Keratinocyte (primary cell): Measurements from ENCODE around the gene HK2. TPM values are rescaled to one million over a fixed set of nuclear protein-coding genes. Genes with fewer than 3 reads are reported as not detected.

Experiments
- DNase-seq: peaks from one replicate; pipeline ENCODE4 v3.0.0-alpha.2; 2011; ENCODE audit warnings: low read depth, missing footprints, low spot score
- FAIRE-seq: peaks from 2 replicates; lab custom pipeline; 2011; peaks lifted over from hg19 to GRCh38; lab: Jason Lieb, UNC
- H2AFZ ChIP-seq: 2 replicates; pipeline ENCODE4 v1.6.0; 2012; ENCODE audit warnings: low read length, control low read depth, inconsistent platforms; ENCODE audit not compliant: control insufficient read depth
- H3K27ac ChIP-seq: 2 replicates; pipeline ENCODE4 v1.5.1; 2011; ENCODE audit warnings: low read length; ENCODE audit not compliant: control insufficient read depth, insufficient read depth
- H3K27me3 ChIP-seq: 3 replicates; pipeline ENCODE4 v1.6.0; 2011; ENCODE audit warnings: low read length; ENCODE audit not compliant: control insufficient read depth, insufficient read depth; ENCODE audit errors: extremely low read depth
- H3K36me3 ChIP-seq, 2 experiments: 2 replicates in 1 of 2; 3 replicates in 1 of 2; pipeline ENCODE4 v1.5.1; 2011; ENCODE audit warnings: low read length in 2 of 2, mild to moderate bottlenecking in 1 of 2; ENCODE audit not compliant: control insufficient read depth in 2 of 2, insufficient read depth in 2 of 2; ENCODE audit errors: extremely low read depth in 1 of 2
- H3K4me1 ChIP-seq: 3 replicates; pipeline ENCODE4 v1.5.1; 2011; ENCODE audit warnings: low read length; ENCODE audit not compliant: control insufficient read depth, insufficient read depth; ENCODE audit errors: extremely low read depth
- H3K4me2 ChIP-seq: 3 replicates; pipeline ENCODE4 v1.6.0; 2011; ENCODE audit warnings: low read depth, low read length; ENCODE audit not compliant: control insufficient read depth, insufficient read depth; ENCODE audit errors: extremely low read depth
- H3K4me3 ChIP-seq, 3 experiments: fragments of 200-600 bp in 1 of 3; sonication (generic) in 1 of 3; 2 replicates in 2 of 3; 3 replicates in 1 of 3; pipeline ENCODE4 v1.5.1; 2011 to 2016; ENCODE audit warnings: low read length in 3 of 3, mild to moderate bottlenecking in 3 of 3, control low read depth in 2 of 3, inconsistent platforms in 1 of 3, low read depth in 1 of 3, mixed read lengths in 1 of 3, mixed run types in 1 of 3, moderate library complexity in 1 of 3; ENCODE audit not compliant: control insufficient read depth in 2 of 3, insufficient read depth in 2 of 3; ENCODE audit errors: extremely low read depth in 1 of 3
- H3K79me2 ChIP-seq: 2 replicates; pipeline ENCODE4 v1.6.0; 2012; ENCODE audit warnings: low read length; ENCODE audit not compliant: control insufficient read depth, insufficient read depth
- H3K9ac ChIP-seq: 3 replicates; pipeline ENCODE4 v1.6.0; 2011; ENCODE audit warnings: low read length; ENCODE audit not compliant: control insufficient read depth, insufficient read depth; ENCODE audit errors: extremely low read depth
- H3K9me1 ChIP-seq: 3 replicates; pipeline ENCODE4 v1.6.0; 2011; ENCODE audit warnings: low read length; ENCODE audit not compliant: control insufficient read depth, insufficient read depth; ENCODE audit errors: extremely low read depth
- H3K9me3 ChIP-seq: 2 replicates; pipeline ENCODE4 v1.5.1; 2012; ENCODE audit warnings: low read depth, low read length; ENCODE audit not compliant: control insufficient read depth
- H4K20me1 ChIP-seq: 3 replicates; pipeline ENCODE4 v1.6.0; 2011; ENCODE audit warnings: low read length; ENCODE audit not compliant: control insufficient read depth, insufficient read depth; ENCODE audit errors: extremely low read depth
- CTCF ChIP-seq, 3 experiments: IDR thresholded peaks in 1 of 3; conservative IDR thresholded peaks in 1 of 3; optimal IDR thresholded peaks in 1 of 3; 2 replicates in 2 of 3; 3 replicates in 1 of 3; pipeline versions ENCODE3 to v1.5.1; 2011; ENCODE audit warnings: low read length in 3 of 3, mild to moderate bottlenecking in 3 of 3, moderate library complexity in 2 of 3, control low read depth in 1 of 3, inconsistent platforms in 1 of 3; ENCODE audit not compliant: insufficient read depth in 2 of 3; ENCODE audit errors: extremely low read depth in 1 of 3
- EZH2 ChIP-seq: IDR thresholded peaks from one replicate; pipeline ENCODE4 v1.6.1; 2012; ENCODE audit warnings: inconsistent platforms, mild to moderate bottlenecking, low read length, moderate library complexity
- dilution Hi-C: fragments of 300-500 bp; cut with MboI; formaldehyde crosslinking; loops from one replicate; pipeline ENCODE4 v1.7.0; 2020; ENCODE audit warnings: low sequenced_read_pairs; ENCODE audit not compliant: extremely low pct_ligation_motif_present
- polyA plus RNA-seq, 5 experiments: library from polyadenylated mRNA; depleted of rRNA in 3 of 5; stranded (reverse) in 3 of 5; stranded (forward) in 1 of 5; unstranded in 1 of 5; fragments of >200 nt; gene quantifications; 1 replicate in 1 of 5; 2 replicates in 3 of 5; 3 replicates in 1 of 5; pipeline versions ENCODE4 v1.2.1 to v1.2.3, GENCODE V29; 2011 to 2012; ENCODE audit warnings: missing spikeins in 2 of 5, low read depth in 1 of 5, low replicate concordance in 1 of 5

The HK2 gene
- polyA plus RNA-seq, 1 donor (not counting 4 experiments of a cell fraction or from before 2014, with no cell fraction given): 27.1 TPM

GRCh38 chr2:74856004-74856578 lies 22.2 kb downstream of the HK2 start:
- Histone ChIP-seq H3K27ac (no peak overlapping the region), H3K9me3 (no peaks in the 10 kb centered on the region), H3K4me1 (peaks cover 5% of the 10 kb centered on the region), H2AFZ (no peak overlapping the region), H4K20me1 (peaks cover 5% of the 10 kb centered on the region), H3K4me3 (no peak overlapping the region), H3K27me3 (no peaks in the 10 kb centered on the region), H3K9me1 (peaks cover 4% of the 10 kb centered on the region), H3K79me2 (peaks cover 42% of the 10 kb centered on the region), H3K4me2 (no peak overlapping the region), H3K36me3 (peaks cover 12 to 35% of the 10 kb centered on the region in 2 experiments), H3K9ac (no peak overlapping the region)
- FAIRE-seq (no peak), DNase-seq (no peak)
- dilution Hi-C loops: loop anchor here (25.0 kb wide), 1 partner anchor 119 kb away; no protein-coding TSS in a partner anchor
- TF ChIP-seq CTCF (optimal IDR thresholded peaks at IDR 0.05 in 1 of 3, IDR thresholded peaks at IDR 0.05 in 1 of 3, conservative IDR thresholded peaks at IDR 0.05 in 1 of 3; ENCODE audit: extremely low read depth in 1 of 3, insufficient read depth in 2 of 3, low read length in 3 of 3) (no peak), EZH2 (no peak)

DNA sequence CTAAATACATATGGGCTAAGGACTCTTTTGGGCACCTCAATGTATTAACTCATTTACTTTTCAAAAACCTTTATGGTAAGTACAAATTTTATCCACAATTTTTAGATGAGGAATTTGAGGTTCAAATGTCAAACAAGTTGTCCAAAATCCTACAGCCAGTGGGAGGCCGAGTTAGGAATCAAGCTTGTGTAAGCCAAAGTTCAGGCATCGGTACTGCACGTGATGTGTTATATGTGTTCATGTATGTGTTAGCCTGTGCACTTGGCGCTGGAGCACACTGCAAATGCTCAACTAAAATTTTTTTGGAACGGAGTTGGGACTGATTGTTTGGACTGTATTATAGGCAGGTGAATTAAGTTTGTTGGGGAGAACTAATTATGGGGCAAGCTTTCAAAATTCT lies 22.7 kb downstream of the HK2 start:
- peaks cover 4% of the 10 kb centered on the region for H3K9me1 ChIP-seq
- peaks cover 37% of the 10 kb centered on the region for H3K79me2 ChIP-seq
- no peak overlapping the region for H2AFZ ChIP-seq
- TF ChIP-seq EZH2 (no peak), CTCF (optimal IDR thresholded peaks at IDR 0.05 in 1 of 3, IDR thresholded peaks at IDR 0.05 in 1 of 3, conservative IDR thresholded peaks at IDR 0.05 in 1 of 3; ENCODE audit: extremely low read depth in 1 of 3, insufficient read depth in 2 of 3, low read length in 3 of 3) (no peak)
- dilution Hi-C loops: loop anchor here (25.0 kb wide), 1 partner anchor 119 kb away; no protein-coding TSS in a partner anchor
- peaks cover 5% of the 10 kb centered on the region for H4K20me1 ChIP-seq
- no peaks in the 10 kb centered on the region for H3K4me1 ChIP-seq
- no peak overlapping the region for H3K9ac ChIP-seq
- no peak overlapping the region for H3K4me2 ChIP-seq
- peaks cover 12 to 32% of the 10 kb centered on the region in 2 experiments for H3K36me3 ChIP-seq
- no peak overlapping the region for H3K27ac ChIP-seq
- no peaks in the 10 kb centered on the region for H3K9me3 ChIP-seq
- H3K27me3 ChIP-seq: no peaks in the 10 kb centered on the region
- DNase-seq (no peak), FAIRE-seq (no peak)
- no peak overlapping the region for H3K4me3 ChIP-seq
